ENCODE data around the gene DMPK. TPM values are rescaled to one million over a fixed set of nuclear protein-coding genes. Genes with fewer than 3 reads are reported as not detected.

Gene DMPK, protein sequence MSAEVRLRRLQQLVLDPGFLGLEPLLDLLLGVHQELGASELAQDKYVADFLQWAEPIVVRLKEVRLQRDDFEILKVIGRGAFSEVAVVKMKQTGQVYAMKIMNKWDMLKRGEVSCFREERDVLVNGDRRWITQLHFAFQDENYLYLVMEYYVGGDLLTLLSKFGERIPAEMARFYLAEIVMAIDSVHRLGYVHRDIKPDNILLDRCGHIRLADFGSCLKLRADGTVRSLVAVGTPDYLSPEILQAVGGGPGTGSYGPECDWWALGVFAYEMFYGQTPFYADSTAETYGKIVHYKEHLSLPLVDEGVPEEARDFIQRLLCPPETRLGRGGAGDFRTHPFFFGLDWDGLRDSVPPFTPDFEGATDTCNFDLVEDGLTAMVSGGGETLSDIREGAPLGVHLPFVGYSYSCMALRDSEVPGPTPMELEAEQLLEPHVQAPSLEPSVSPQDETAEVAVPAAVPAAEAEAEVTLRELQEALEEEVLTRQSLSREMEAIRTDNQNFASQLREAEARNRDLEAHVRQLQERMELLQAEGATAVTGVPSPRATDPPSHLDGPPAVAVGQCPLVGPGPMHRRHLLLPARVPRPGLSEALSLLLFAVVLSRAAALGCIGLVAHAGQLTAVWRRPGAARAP
- total RNA-seq, result 44.9 and 115 TPM in 2 replicates
- polyA plus RNA-seq, result 28.8 and 54.7 TPM in 2 replicates
- 41.2 and 83.1 TPM in 2 replicates for polyA plus RNA-seq (2012)
- 28.0 and 56.4 TPM in 2 replicates for polyA minus RNA-seq (ENCODE audit: low replicate concordance)

DNA sequence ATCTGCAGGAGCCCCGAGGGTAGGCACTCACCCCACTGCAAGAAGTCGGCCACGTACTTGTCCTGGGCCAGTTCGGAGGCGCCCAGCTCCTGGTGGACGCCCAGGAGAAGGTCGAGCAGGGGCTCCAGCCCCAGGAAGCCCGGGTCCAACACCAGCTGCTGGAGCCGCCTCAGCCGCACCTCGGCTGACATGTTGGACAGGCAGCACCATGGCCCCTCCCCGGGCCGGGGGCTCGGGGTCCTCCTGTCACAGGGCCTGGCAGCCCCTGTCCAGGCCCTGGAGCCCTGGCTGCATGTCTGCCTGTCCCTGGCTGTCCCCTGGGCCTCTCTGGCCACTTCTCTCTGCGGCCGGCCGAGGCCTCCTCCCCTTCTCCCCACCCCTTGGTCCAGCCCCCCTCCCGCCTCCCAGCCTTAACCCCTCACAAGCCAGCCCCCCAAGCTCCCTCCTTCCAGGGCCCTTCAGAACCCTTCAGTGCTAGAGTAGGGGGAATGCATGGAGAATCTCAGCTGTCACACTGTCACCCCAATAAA is at the start of gene DMPK:
Gene DMPK, minus strand, starts transcription at position 329 of the 530 bp plus-strand sequence. Its CDS starts 138 bp downstream, at position 191.
- Histone ChIP-seq H3K4me1 (ENCODE audit: control insufficient read depth, extremely low read depth, insufficient read depth, low read length) (peaks cover 25% of the 10 kb centered on the region), H3K4me2 (ENCODE audit: extremely low read depth, insufficient read depth, low read length) (peak within 1 kb of the TSS; percentile 93), H3K4me3 (replicated peaks in 1 of 4; ENCODE audit: control extremely low read depth in 1 of 4, insufficient read depth in 1 of 4, low read depth in 3 of 4, low read length in 4 of 4) (peak within 1 kb of the TSS; percentile 39 to 81 (median 52)), H3K36me3 (ENCODE audit: control insufficient read depth, insufficient read depth, low read length) (peaks cover 42% of the 10 kb centered on the region), H3K27ac (ENCODE audit: insufficient read depth, low read length) (peak within 1 kb of the TSS; percentile 90), H3K27me3 (ENCODE audit: control insufficient read depth, insufficient read depth, low read length) (no peaks in the 10 kb centered on the region), H3K79me2 (ENCODE audit: control insufficient read depth, insufficient read depth, low read length) (peaks cover 12% of the 10 kb centered on the region), H2AFZ (ENCODE audit: low read length) (no peak within 1 kb of the TSS), H3K9ac (ENCODE audit: insufficient read depth, low read length) (peak within 1 kb of the TSS; percentile 67), H4K20me1 (ENCODE audit: control insufficient read depth, extremely low read depth, insufficient read depth, low read length) (no peaks in the 10 kb centered on the region), H3K9me3 (ENCODE audit: control insufficient read depth, insufficient read depth, low read depth, low read length) (no peaks in the 10 kb centered on the region)
- DNase-seq (ENCODE audit: low read depth in 2 of 2), result no peak
- TF ChIP-seq, protein P1, sequence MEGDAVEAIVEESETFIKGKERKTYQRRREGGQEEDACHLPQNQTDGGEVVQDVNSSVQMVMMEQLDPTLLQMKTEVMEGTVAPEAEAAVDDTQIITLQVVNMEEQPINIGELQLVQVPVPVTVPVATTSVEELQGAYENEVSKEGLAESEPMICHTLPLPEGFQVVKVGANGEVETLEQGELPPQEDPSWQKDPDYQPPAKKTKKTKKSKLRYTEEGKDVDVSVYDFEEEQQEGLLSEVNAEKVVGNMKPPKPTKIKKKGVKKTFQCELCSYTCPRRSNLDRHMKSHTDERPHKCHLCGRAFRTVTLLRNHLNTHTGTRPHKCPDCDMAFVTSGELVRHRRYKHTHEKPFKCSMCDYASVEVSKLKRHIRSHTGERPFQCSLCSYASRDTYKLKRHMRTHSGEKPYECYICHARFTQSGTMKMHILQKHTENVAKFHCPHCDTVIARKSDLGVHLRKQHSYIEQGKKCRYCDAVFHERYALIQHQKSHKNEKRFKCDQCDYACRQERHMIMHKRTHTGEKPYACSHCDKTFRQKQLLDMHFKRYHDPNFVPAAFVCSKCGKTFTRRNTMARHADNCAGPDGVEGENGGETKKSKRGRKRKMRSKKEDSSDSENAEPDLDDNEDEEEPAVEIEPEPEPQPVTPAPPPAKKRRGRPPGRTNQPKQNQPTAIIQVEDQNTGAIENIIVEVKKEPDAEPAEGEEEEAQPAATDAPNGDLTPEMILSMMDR (conservative IDR thresholded peaks at IDR 0.05 in 1 of 2, IDR thresholded peaks at IDR 0.05 in 1 of 2; ENCODE audit: low read depth in 1 of 2, low read length in 2 of 2), result no peak
- no peak for TF ChIP-seq EZH2 (IDR thresholded peaks at IDR 0.05; ENCODE audit: low read length, missing control alignments)

DNA sequence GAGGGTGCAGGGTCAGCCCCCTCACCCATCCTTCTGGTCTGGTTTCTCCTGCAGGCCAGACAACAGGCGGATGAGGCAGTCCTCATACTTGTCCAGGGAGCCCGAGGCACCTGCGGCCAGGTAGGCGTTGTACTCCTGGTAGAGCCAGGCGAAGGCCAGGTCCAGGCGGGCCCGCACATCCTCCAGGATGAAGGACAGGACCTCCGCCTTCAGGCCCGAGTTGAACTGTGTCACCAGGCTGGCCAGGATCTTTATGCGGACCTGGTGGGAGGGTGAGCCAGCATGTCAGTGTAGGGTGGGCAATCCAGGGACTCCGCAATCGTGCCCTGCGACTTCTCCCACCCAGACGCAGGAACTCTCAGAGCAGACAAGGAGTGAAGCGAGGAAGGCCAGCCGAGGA is 46.7 kb upstream of the DMPK start:
- Histone ChIP-seq H3K9me3 (ENCODE audit: control insufficient read depth, insufficient read depth, low read depth, low read length) (no peaks in the 10 kb centered on the region), H3K4me2 (ENCODE audit: extremely low read depth, insufficient read depth, low read length) (no peak overlapping the region), H3K27ac (ENCODE audit: insufficient read depth, low read length) (no peak overlapping the region), H4K20me1 (ENCODE audit: control insufficient read depth, extremely low read depth, insufficient read depth, low read length) (no peaks in the 10 kb centered on the region), H3K4me3 (replicated peaks in 1 of 4; ENCODE audit: control extremely low read depth in 1 of 4, insufficient read depth in 1 of 4, low read depth in 3 of 4, low read length in 4 of 4) (no peak overlapping the region), H3K9ac (ENCODE audit: insufficient read depth, low read length) (no peak overlapping the region), H3K4me1 (ENCODE audit: control insufficient read depth, extremely low read depth, insufficient read depth, low read length) (no peaks in the 10 kb centered on the region), H2AFZ (ENCODE audit: low read length) (no peak overlapping the region), H3K27me3 (ENCODE audit: control insufficient read depth, insufficient read depth, low read length) (no peaks in the 10 kb centered on the region), H3K36me3 (ENCODE audit: control insufficient read depth, insufficient read depth, low read length) (peaks cover 36% of the 10 kb centered on the region), H3K79me2 (ENCODE audit: control insufficient read depth, insufficient read depth, low read length) (no peaks in the 10 kb centered on the region)
- no peak for TF ChIP-seq EZH2 (IDR thresholded peaks at IDR 0.05; ENCODE audit: low read length, missing control alignments)
- TF ChIP-seq, protein P1 (conservative IDR thresholded peaks at IDR 0.05 in 1 of 2, IDR thresholded peaks at IDR 0.05 in 1 of 2; ENCODE audit: low read depth in 1 of 2, low read length in 2 of 2), result no peak
- no peak for DNase-seq (ENCODE audit: low read depth in 2 of 2)

DNA sequence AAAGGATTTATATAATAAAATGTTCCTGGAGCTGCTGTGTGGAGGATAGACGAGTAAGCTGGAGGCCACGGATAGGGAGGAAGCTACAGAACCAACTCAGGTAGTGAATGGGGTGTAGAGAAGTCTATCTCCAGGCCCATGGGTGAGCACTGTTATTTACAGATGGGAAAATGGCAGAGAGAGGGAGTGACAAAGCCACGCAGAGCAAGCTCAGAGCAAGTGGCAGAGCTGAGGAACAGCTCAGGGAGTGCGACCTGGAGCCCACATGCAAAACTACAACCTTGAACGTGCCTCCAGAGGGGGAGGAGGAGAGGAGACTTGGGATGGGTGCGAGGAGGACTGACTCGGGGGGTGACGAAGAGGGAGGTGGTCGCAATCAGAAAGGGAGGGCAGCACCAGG is 46.2 kb upstream of the DMPK start:
- Histone ChIP-seq H2AFZ (ENCODE audit: low read length) (no peak overlapping the region), H3K4me2 (ENCODE audit: extremely low read depth, insufficient read depth, low read length) (no peak overlapping the region), H3K9ac (ENCODE audit: insufficient read depth, low read length) (no peak overlapping the region), H3K9me3 (ENCODE audit: control insufficient read depth, insufficient read depth, low read depth, low read length) (no peaks in the 10 kb centered on the region), H3K27me3 (ENCODE audit: control insufficient read depth, insufficient read depth, low read length) (no peaks in the 10 kb centered on the region), H4K20me1 (ENCODE audit: control insufficient read depth, extremely low read depth, insufficient read depth, low read length) (no peaks in the 10 kb centered on the region), H3K4me1 (ENCODE audit: control insufficient read depth, extremely low read depth, insufficient read depth, low read length) (no peaks in the 10 kb centered on the region), H3K4me3 (replicated peaks in 1 of 4; ENCODE audit: control extremely low read depth in 1 of 4, insufficient read depth in 1 of 4, low read depth in 3 of 4, low read length in 4 of 4) (no peak overlapping the region), H3K79me2 (ENCODE audit: control insufficient read depth, insufficient read depth, low read length) (no peaks in the 10 kb centered on the region), H3K27ac (ENCODE audit: insufficient read depth, low read length) (no peak overlapping the region), H3K36me3 (ENCODE audit: control insufficient read depth, insufficient read depth, low read length) (peaks cover 36% of the 10 kb centered on the region)
- TF ChIP-seq, protein P1 (conservative IDR thresholded peaks at IDR 0.05 in 1 of 2, IDR thresholded peaks at IDR 0.05 in 1 of 2; ENCODE audit: low read depth in 1 of 2, low read length in 2 of 2), result no peak
- TF ChIP-seq EZH2 (IDR thresholded peaks at IDR 0.05; ENCODE audit: low read length, missing control alignments), result no peak
- DNase-seq (ENCODE audit: low read depth in 2 of 2), result no peak

Data from fibroblast of lung (primary cell).